ENCODE data around the gene GTPBP2.
"Not testable (repeated sequence)": the region's sequence is repeated elsewhere in the genome, so short reads cannot be mapped to it uniquely, and the experiment has no call there.

GTPBP2 gene

GRCh38 chr6:43629104-43629504 is at the start of gene GTPBP2:
TSS of gene GTPBP2 (minus strand) at chr6:43629264. CDS start at chr6:43629162, 102 bp downstream.
- DNase-seq (ENCODE audit: low read depth in 2 of 2) = peak; percentile 95 to 97

GRCh38 chr6:43678341-43678740 is 49.3 kb upstream of the GTPBP2 start:
- no peak for DNase-seq (ENCODE audit: low read depth in 2 of 2)

GRCh38 chr6:43677759-43678158 is 48.7 kb upstream of the GTPBP2 start:
- DNase-seq (ENCODE audit: low read depth in 2 of 2) = no peak

GRCh38 chr6:43676962-43677606 is 48.0 kb upstream of the GTPBP2 start:
- no peak for DNase-seq (ENCODE audit: low read depth in 2 of 2)

GRCh38 chr6:43674921-43675320 is 45.9 kb upstream of the GTPBP2 start:
- DNase-seq (ENCODE audit: low read depth in 2 of 2) = no peak

GRCh38 chr6:43674291-43674690 is 45.2 kb upstream of the GTPBP2 start:
- no peak for DNase-seq (ENCODE audit: low read depth in 2 of 2)

GRCh38 chr6:43673444-43674084 is 44.5 kb upstream of the GTPBP2 start:
- DNase-seq (ENCODE audit: low read depth in 2 of 2) = no peak

- DNase-seq (ENCODE audit: low read depth in 2 of 2) = no peak
Observed at GRCh38 chr6:43671801-43672690, 43.0 kb upstream of the GTPBP2 start.

- DNase-seq (ENCODE audit: low read depth in 2 of 2) = no peak
Observed at GRCh38 chr6:43671011-43671800, 42.1 kb upstream of the GTPBP2 start.

- no peak for DNase-seq (ENCODE audit: low read depth in 2 of 2)
Observed at GRCh38 chr6:43670623-43670986, 41.5 kb upstream of the GTPBP2 start.

- no peak for DNase-seq (ENCODE audit: low read depth in 2 of 2)
Observed at GRCh38 chr6:43669922-43670622, 41.0 kb upstream of the GTPBP2 start.

- no peak for DNase-seq (ENCODE audit: low read depth in 2 of 2)
Observed at GRCh38 chr6:43669050-43669921, 40.2 kb upstream of the GTPBP2 start.

- peak in 1 of 2 donors; percentile 15 for DNase-seq (ENCODE audit: low read depth in 2 of 2)
Observed at GRCh38 chr6:43668151-43669028, 39.3 kb upstream of the GTPBP2 start.

GRCh38 chr6:43667245-43668150 is 38.4 kb upstream of the GTPBP2 start:
- peak; percentile 41 to 64 for DNase-seq (ENCODE audit: low read depth in 2 of 2)

GRCh38 chr6:43666196-43666920 is 37.3 kb upstream of the GTPBP2 start:
- no peak for DNase-seq (ENCODE audit: low read depth in 2 of 2)

- DNase-seq (ENCODE audit: low read depth in 2 of 2) = no peak
Observed at GRCh38 chr6:43665376-43665775, 36.3 kb upstream of the GTPBP2 start.

- not testable (repeated sequence) for DNase-seq (ENCODE audit: low read depth in 2 of 2)
Observed at GRCh38 chr6:43662948-43663347, 33.9 kb upstream of the GTPBP2 start.

All from stimulated activated CD8-positive, alpha-beta memory T cell treated with anti-CD3 and anti-CD28 coated beads, Interleukin-7, amount 100 ng/mL, for 4 hours (primary cell).